GM18511 (cell line): ENCODE results near the gene OTOGL.
"Not testable (repeated sequence)": the region's sequence is repeated elsewhere in the genome, so short reads cannot be mapped to it uniquely, and the experiment has no call there.

Experiments
- ATAC-seq: cut with Tn5 transposase; IDR thresholded peaks from one replicate; pipeline ENCODE4 v1.9.1; 2021; ENCODE audit warnings: mild to moderate bottlenecking, moderate library complexity; ENCODE audit not compliant: unreplicated experiment

OTOGL gene

GRCh38 chr12:80118565-80119324 lies 19.4 kb downstream of the OTOGL start:
- ATAC-seq: no peak

DNA sequence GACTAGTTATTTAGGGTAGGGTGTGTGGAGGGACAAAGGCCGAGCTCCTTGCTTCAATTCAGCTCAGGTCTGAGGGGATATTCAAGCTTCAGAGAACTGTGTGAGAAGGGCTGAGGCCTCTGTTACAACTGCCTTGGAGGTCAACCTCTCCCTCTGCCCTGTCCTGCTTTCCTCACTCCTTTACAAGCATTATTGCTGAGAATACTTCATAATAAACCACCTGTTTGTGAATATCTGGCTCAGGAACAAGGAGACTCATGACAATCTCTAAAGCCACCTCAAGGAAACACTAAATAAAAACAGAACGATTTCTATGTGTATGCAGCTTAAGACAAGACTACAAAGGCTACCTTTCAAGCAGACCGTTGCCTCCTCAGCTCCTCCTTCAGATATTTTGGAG lies 21.7 kb downstream of the OTOGL start:
- ATAC-seq: no peak

DNA sequence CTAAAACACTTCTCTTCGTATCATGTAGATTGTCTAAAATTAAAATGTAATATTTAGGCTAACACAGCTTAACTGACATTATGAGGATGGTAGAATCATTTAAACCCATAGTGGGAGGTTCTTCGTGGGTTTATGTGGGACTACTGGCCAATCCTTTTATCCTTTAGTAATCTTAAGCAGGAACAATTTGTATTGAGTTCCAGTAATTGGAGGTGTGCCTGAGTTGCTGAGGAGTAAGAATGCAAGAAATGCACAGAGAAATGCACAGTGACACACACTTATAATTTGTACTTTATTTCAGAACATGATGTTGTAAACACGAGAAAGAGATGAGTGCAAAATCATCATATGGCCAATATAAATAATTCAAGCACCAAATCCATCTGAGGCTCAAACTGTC lies 22.3 kb downstream of the OTOGL start:
- no peak for ATAC-seq

GRCh38 chr12:80129895-80130530 lies 30.7 kb downstream of the OTOGL start:
- ATAC-seq: no peak

DNA sequence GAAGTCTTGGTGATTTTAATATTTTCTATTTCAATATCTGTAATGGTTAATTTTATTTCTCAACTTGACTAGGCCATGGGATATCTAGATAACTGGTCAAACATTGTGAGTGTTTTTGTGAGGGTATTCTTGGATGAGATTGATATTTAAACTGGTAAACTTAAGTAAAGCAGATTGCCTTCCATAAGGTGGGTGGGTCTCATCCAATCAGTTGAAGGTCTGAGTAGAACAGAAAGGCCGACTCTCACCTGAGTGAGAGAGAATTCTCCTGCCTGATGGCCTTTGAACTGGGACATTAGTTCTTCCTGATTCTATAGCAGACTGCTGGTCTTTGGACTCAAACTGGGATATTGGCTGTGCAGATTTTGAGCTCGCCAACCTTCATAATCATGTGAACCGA lies 36.3 kb downstream of the OTOGL start:
- no peak for ATAC-seq

DNA sequence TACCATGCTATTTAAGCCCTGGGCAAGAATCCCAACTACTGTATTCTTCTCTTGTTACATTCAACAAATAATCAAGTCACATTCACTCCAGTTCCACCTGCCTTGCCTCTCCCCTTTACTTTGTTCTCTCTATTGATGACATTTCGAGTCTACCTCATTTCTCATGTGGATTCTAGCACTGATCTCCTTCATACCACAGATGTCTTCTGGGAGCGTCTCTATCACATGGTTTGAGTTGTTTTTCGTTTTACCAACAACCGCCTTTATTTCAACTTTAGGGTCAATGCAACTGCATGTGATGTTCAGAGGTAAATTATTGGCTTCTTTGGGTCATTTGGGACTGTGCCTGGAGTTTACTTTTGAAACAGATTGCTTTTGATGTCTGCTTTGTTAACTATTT lies 40.7 kb downstream of the OTOGL start:
- no peak for ATAC-seq

GRCh38 chr12:80142640-80143039 lies 43.3 kb downstream of the OTOGL start:
- ATAC-seq: no peak

GRCh38 chr12:80143537-80143936 lies 44.2 kb downstream of the OTOGL start:
- no peak for ATAC-seq

GRCh38 chr12:80149547-80150313 lies 50.4 kb downstream of the OTOGL start:
- not testable (repeated sequence) for ATAC-seq

GRCh38 chr12:80151131-80151530 lies 51.8 kb downstream of the OTOGL start:
- ATAC-seq: no peak

GRCh38 chr12:80154261-80154660 lies 54.9 kb downstream of the OTOGL start:
- ATAC-seq: no peak

DNA sequence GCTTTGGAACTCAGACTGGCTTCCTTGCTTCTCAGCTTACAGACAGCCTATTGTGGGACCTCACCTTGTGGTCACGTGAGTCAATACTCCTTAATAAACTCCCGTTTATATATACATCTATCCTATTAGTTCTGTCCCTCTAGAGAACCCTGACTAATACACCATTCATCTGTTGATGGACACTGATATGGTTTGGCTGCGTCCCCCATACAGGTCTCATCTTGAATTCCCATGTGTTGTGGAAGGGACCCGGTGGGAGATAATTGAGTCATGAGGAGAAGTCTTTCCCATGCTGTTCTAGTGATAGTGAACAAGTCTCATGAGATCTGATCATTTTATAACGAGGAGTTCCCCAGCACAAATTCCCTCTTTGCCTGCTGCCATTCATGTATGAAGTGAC lies 57.0 kb downstream of the OTOGL start:
- no peak for ATAC-seq

DNA sequence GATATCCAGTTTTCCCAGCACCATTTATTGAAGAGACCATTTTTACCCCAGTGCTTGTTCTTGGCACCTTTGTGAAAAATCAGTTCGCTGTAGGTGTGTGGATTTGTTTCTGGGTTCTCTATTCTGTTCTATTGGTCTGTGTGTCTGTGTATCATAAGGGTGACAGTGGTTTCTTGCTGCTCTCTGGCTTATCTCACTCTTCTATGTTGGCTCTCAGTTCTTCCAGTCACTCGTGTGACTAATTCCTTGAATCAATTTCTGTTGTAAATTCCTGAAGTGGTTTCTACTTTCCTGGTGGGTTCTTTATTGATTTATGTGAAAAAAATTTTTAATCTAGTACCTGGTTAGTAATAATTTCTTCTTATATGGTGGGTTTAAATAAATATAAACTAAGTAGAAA lies 58.3 kb downstream of the OTOGL start:
- no peak for ATAC-seq

GRCh38 chr12:80161612-80162011 lies 62.3 kb downstream of the OTOGL start:
- no peak for ATAC-seq

GRCh38 chr12:80162177-80162576 lies 62.8 kb downstream of the OTOGL start:
- no peak for ATAC-seq

DNA sequence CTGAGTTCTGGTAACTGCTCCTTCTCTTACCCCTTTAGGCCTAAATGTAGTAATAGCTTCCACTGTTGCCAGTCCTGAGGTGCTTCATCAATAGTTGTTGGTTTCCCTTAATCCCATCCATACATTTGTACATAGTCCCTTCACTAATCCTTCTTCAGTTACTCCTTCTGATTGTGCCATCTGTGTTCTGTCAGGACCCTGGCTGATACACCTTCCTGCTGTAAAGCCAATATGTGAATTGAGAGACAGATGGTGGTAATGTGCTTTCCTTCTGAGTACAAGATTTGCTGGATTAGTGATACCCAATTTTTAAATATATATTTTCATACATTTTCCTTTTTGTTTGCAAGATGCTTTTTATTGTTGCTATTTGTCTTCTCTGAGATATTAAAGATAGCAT lies 66.4 kb downstream of the OTOGL start:
- no peak for ATAC-seq

DNA sequence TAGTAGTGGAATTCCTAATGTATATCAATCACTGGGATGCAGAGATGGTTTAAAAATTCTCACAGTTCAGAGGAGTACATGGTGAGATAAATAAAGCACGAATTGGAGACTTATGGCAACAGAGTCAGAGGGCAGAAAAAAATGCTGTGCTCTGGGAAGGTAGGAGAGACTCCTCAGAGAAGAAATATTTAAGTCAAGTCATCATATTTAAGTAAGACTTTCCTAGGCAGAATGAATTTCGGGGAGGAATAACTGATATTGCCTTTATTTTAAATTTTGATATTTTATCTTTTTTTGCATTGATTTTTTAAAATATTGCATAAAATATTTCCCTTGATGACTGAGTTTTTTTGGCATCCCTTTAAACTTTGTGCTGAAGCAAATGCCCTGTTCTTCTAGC lies 67.4 kb downstream of the OTOGL start:
- ATAC-seq: no peak

GRCh38 chr12:80168936-80169335 lies 69.6 kb downstream of the OTOGL start:
- no peak for ATAC-seq

DNA sequence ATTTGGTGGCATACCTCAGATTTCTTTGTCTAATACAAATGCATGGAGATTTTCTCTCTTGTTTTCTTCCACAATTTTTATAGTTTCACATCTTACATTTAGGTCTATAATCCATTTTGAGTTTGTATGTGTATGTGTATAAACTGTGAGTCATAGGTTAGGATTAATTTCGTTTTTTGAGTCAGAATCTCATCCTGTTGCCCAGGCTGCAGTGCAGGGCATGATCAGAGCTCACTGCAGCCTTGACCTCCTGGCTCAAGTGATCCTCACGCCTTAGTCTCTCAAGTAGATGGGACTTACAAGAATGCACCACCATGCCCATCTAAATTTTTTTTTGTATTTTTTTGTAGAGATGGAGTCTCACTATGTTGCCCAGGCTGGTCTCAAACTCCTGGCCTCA lies 71.6 kb downstream of the OTOGL start:
- no peak for ATAC-seq

GRCh38 chr12:80173083-80173864 lies 73.9 kb downstream of the OTOGL start:
- no peak for ATAC-seq

DNA sequence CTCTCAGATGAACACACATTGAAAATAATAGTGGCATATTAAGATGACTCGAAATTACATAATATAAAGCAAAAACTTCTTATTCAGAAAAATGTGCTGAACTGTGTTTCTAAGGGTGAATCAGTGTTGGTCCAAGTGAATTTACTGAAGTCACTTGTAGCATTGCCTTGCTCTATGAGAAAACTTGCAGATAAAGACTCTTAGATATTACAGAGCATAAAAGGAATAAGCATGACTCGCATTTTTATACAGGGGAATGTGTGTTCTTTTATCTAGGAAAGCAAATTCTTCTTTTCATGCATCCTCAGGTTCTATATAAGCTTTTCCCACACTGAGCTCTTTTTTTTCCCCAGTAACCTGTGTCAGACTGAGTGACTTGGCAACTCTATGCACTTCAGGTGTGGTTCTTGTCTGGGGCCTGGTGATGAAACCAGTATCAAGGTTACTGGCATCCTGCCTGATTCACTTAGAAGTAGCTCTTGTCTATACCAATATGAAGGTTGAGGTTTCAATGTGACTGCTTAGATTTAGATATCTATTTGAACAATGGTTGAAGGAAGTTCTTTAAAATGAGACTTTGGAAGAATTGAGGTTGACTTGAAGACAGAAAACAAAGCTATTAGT lies 76.1 kb downstream of the OTOGL start:
- no peak for ATAC-seq
